GM12878 (cell line): ENCODE data around the gene YAP1. TPM values are rescaled to one million over a fixed set of nuclear protein-coding genes. Genes with fewer than 3 reads are reported as not detected.

Source experiments
- ATAC-seq: fragments of 200-7000 bp; cut with Tn5 transposase; 3 replicates; pipeline ENCODE4 v1.9.1; 2020; ENCODE audit warnings: mild to moderate bottlenecking, moderate library complexity
- BruUV-seq: library from RNA; stranded (reverse); fragments of 400-500 nt; replicated peaks from 2 replicates; lab custom pipeline; 2021; lab: Mats Ljungman, UMichigan
- CTCF ChIA-PET: fragments of 300-600 bp; sonication (Branson Sonifier 250); formaldehyde crosslinking; extraction: SDS; loops from one replicate; lab custom pipeline; 2021; ENCODE audit warnings: inconsistent platforms; lab: Yijun Ruan, JAX
- POLR2A ChIA-PET: fragments of 350-600 bp; formaldehyde crosslinking; extraction: SDS; loops from one replicate; lab custom pipeline; 2021; ENCODE audit warnings: inconsistent platforms; lab: Charles Lee
- RAD21 ChIA-PET: fragments of 300-600 bp; sonication (Branson Sonifier 250); formaldehyde crosslinking; loops from one replicate; lab custom pipeline; 2023; ENCODE audit warnings: antibody characterized with exemption; ENCODE audit not compliant: unreplicated experiment; lab: Charles Lee
- SMC1A ChIA-PET: fragments of 300-600 bp; sonication (Branson Sonifier 250); formaldehyde crosslinking; loops from one replicate; lab custom pipeline; 2023; ENCODE audit not compliant: unreplicated experiment, uncharacterized antibody; lab: Charles Lee
- DNase-seq: peaks from one replicate; pipeline ENCODE4 v3.0.0-alpha.2; 2011; ENCODE audit warnings: low read depth, low spot score
- FAIRE-seq: peaks from 3 replicates; lab custom pipeline; 2011; peaks lifted over from hg19 to GRCh38; lab: Jason Lieb, UNC
- H2AFZ ChIP-seq: 2 replicates; pipeline ENCODE4 v1.6.0; 2011; ENCODE audit warnings: low read depth, low read length, control low read depth; ENCODE audit not compliant: control insufficient read depth
- H3K27ac ChIP-seq: 2 replicates; pipeline ENCODE4 v1.5.1; 2011; ENCODE audit warnings: control low read depth; ENCODE audit not compliant: control insufficient read depth, insufficient read depth
- H3K27me3 ChIP-seq, 2 experiments: replicated peaks in 1 of 2; 2 replicates each; pipeline versions ENCODE4 v1.6.0 to v1.6.1; 2011; ENCODE audit warnings: low read length in 1 of 2; ENCODE audit not compliant: control insufficient read depth in 2 of 2, insufficient read depth in 2 of 2
- H3K36me3 ChIP-seq, 2 experiments: 2 replicates each; pipeline ENCODE4 v1.5.1; 2011; ENCODE audit warnings: low read length in 1 of 2; ENCODE audit not compliant: control insufficient read depth in 2 of 2, insufficient read depth in 2 of 2
- H3K4me1 ChIP-seq: 2 replicates; pipeline ENCODE4 v1.6.1; 2011; ENCODE audit warnings: mild to moderate bottlenecking, low read length, moderate library complexity, mixed read lengths; ENCODE audit not compliant: control insufficient read depth, insufficient read depth
- H3K4me2 ChIP-seq: 2 replicates; pipeline ENCODE4 v1.6.0; 2011; ENCODE audit warnings: control low read depth; ENCODE audit not compliant: control insufficient read depth, insufficient read depth
- H3K4me3 ChIP-seq: fragments of 200-600 bp; sonication (generic); 2 replicates; pipeline ENCODE4 v1.5.1; 2016
- H3K79me2 ChIP-seq: 2 replicates; pipeline ENCODE4 v1.6.0; 2011; ENCODE audit warnings: low read length; ENCODE audit not compliant: control insufficient read depth, insufficient read depth
- H3K9ac ChIP-seq: 2 replicates; pipeline ENCODE4 v1.8.0; 2011; ENCODE audit warnings: low read length, control low read depth, mixed read lengths; ENCODE audit not compliant: control insufficient read depth, insufficient read depth
- H3K9me3 ChIP-seq: replicated peaks from 3 replicates; pipeline ENCODE4 v1.5.1; 2011; ENCODE audit warnings: mild to moderate bottlenecking, low read length; ENCODE audit not compliant: control insufficient read depth, insufficient read depth
- H4K20me1 ChIP-seq: 2 replicates; pipeline ENCODE4 v1.6.0; 2011; ENCODE audit not compliant: control insufficient read depth, insufficient read depth
- CUX1 ChIP-seq: IDR thresholded peaks from 2 replicates; pipeline ENCODE4 v1.6.1; 2012; ENCODE audit warnings: improper control_type of control experiment, low read depth, low read length; ENCODE audit not compliant: insufficient replicate concordance
- EED ChIP-seq: sonication (generic); IDR thresholded peaks from 2 replicates; pipeline ENCODE4 v1.6.1; 2016; ENCODE audit warnings: antibody characterized with exemption, low read depth
- KDM1A ChIP-seq: fragments of 200-600 bp; sonication (generic); IDR thresholded peaks from 2 replicates; pipeline ENCODE4 v1.6.1; 2016; ENCODE audit warnings: borderline replicate concordance
- STAT3 ChIP-seq: IDR thresholded peaks from 2 replicates; pipeline ENCODE4 v1.6.1; 2011; ENCODE audit warnings: low read depth, low read length, improper control_type of control experiment
- WGBS: methylation state at CpG from one replicate; pipeline ENCODE4 v1.1.6; 2016; ENCODE audit warnings: low lambda C conversion rate; ENCODE audit not compliant: insufficient replicate concordance, insufficient coverage; ENCODE audit errors: missing lambda C conversion rate; 5-methylcytosine and 5-hydroxymethylcytosine counted together
- in situ Hi-C: fragments of 300-500 bp; cut with MboI; formaldehyde crosslinking; loops from 9 replicates; pipeline ENCODE4 v1.14.3; 2018; ENCODE audit warnings: mixed read lengths
- intact Hi-C: fragments of 100-400 bp; cut with micrococcal nuclease; formaldehyde crosslinking; loops from one replicate; pipeline ENCODE4 v1.14.2; 2022; ENCODE audit not compliant: unreplicated experiment
- polyA plus RNA-seq, 11 experiments: library from polyadenylated mRNA; depleted of rRNA in 4 of 11; unstranded in 6 of 11; stranded (reverse) in 5 of 11; fragments of >200 nt; fragmentation: Nextera tagmentation in 4 of 11; fragmentation: Illumina TruSeq in 1 of 11; extraction: Ambion mirVana in 4 of 11; extraction: Trizol in 1 of 11; gene quantifications; 1 replicate in 1 of 11; 2 replicates in 10 of 11; pipeline versions ENCODE4 v1.2.1 to v1.2.3, GENCODE V29; 2011 to 2016; ENCODE audit warnings: inconsistent platforms in 2 of 11, missing spikeins in 2 of 11, low read depth in 1 of 11
- total RNA-seq, 4 experiments: library from RNA; depleted of rRNA in 3 of 4; stranded (reverse); fragments of >200 nt in 3 of 4; fragmentation: Illumina TruSeq in 1 of 4; extraction: Trizol in 1 of 4; gene quantifications; 2 replicates each; pipeline versions ENCODE4 v1.2.1 to v1.2.3, GENCODE V29; 2013 to 2021

The YAP1 gene
- total and polyA plus RNA-seq, 10 of the 15 experiments (the other 5 are each of a cell fraction or from before 2014, with no cell fraction given): 0.03 to 0.33 (median 0.10) TPM; not detected in 6

GRCh38 chr11:102138223-102138622, 28.0 kb downstream of the YAP1 start:
- Histone ChIP-seq H3K9ac (no peak overlapping the region), H3K9me3 (no peaks in the 10 kb centered on the region), H3K27ac (no peak overlapping the region), H3K4me3 (no peak overlapping the region), H3K4me1 (no peaks in the 10 kb centered on the region), H3K4me2 (no peak overlapping the region), H4K20me1 (no peaks in the 10 kb centered on the region), H3K27me3 (peaks cover 0 to 2% of the 10 kb centered on the region in 2 experiments; a peak in 2 of 4 replicates), H3K79me2 (no peaks in the 10 kb centered on the region), H2AFZ (no peak overlapping the region), H3K36me3 (no peaks in the 10 kb centered on the region)
- ChIA-PET SMC1A (no interaction called here), CTCF (no interaction called here), POLR2A (no interaction called here), RAD21 (no interaction called here)
- in situ Hi-C loops (no loop called here), intact Hi-C loops (no loop called here)
- FAIRE-seq (no peak), DNase-seq (no peak), ATAC-seq (no peak)
- WGBS: 0% methylated on average over 2 of the region's 2 CpGs
- no TSS peak for BruUV-seq
- TF ChIP-seq STAT3 (no peak), CUX1 (no peak), EED (no peak), KDM1A (no peak)
